IPS-20b (cell line): Measurements from ENCODE around the gene ATP13A2.
A peak's percentile ranks its signal among the peaks of the same experiment; 100 is the strongest.

Experiments
- H3K27ac ChIP-seq: one replicate; pipeline ENCODE4 v1.5.1; 2013; ENCODE audit warnings: low read length
- H3K27me3 ChIP-seq: 2 replicates; pipeline ENCODE4 v1.6.1; 2013; ENCODE audit warnings: mild to moderate bottlenecking, low read length, inconsistent platforms; ENCODE audit not compliant: insufficient read depth
- H3K36me3 ChIP-seq: 2 replicates; pipeline ENCODE4 v1.6.1; 2013; ENCODE audit warnings: low read depth, mild to moderate bottlenecking, inconsistent platforms, low read length, moderate library complexity; ENCODE audit not compliant: insufficient read depth
- H3K4me1 ChIP-seq: 2 replicates; pipeline ENCODE4 v1.6.1; 2013; ENCODE audit warnings: mild to moderate bottlenecking, control low read depth, inconsistent platforms, low read length, moderate library complexity; ENCODE audit not compliant: insufficient read depth
- H3K4me3 ChIP-seq: 2 replicates; pipeline ENCODE4 v1.5.1; 2013; ENCODE audit warnings: mild to moderate bottlenecking, low read length, inconsistent platforms
- H3K9ac ChIP-seq: 2 replicates; pipeline ENCODE4 v1.6.1; 2013; ENCODE audit warnings: low read depth, mild to moderate bottlenecking, inconsistent platforms, low read length, moderate library complexity
- H3K9me3 ChIP-seq: 2 replicates; pipeline ENCODE4 v1.6.1; 2013; ENCODE audit warnings: mild to moderate bottlenecking, low read depth, low read length, inconsistent platforms; ENCODE audit not compliant: insufficient read depth

ATP13A2 gene

GRCh38 chr1:16984717-16985116 lies 27.0 kb downstream of the ATP13A2 start:
- Histone ChIP-seq H3K27ac (no peak overlapping the region), H3K27me3 (no peaks in the 10 kb centered on the region; the same call in 1 of the 2 replicates), H3K9ac (no peak overlapping the region), H3K36me3 (peaks cover 7% of the 10 kb centered on the region; the same call in 1 of the 2 replicates), H3K9me3 (no peaks in the 10 kb centered on the region), H3K4me3 (no peak overlapping the region), H3K4me1 (no peaks in the 10 kb centered on the region)

GRCh38 chr1:16983649-16984048 lies 28.1 kb downstream of the ATP13A2 start:
- Histone ChIP-seq H3K36me3 (peaks cover 7% of the 10 kb centered on the region; the same call in 1 of the 2 replicates), H3K4me1 (peaks cover 6% of the 10 kb centered on the region; the same call in 1 of the 2 replicates), H3K9me3 (no peaks in the 10 kb centered on the region), H3K9ac (no peak overlapping the region), H3K27ac (no peak overlapping the region), H3K4me3 (no peak overlapping the region), H3K27me3 (no peaks in the 10 kb centered on the region; the same call in 1 of the 2 replicates)

GRCh38 chr1:16982902-16983301 lies 28.8 kb downstream of the ATP13A2 start:
- H3K36me3 ChIP-seq, result peaks cover 6% of the 10 kb centered on the region; the same call in 1 of the 2 replicates
- H3K9ac ChIP-seq, result no peak overlapping the region
- peaks cover 11% of the 10 kb centered on the region; the same call in 1 of the 2 replicates for H3K4me1 ChIP-seq
- no peaks in the 10 kb centered on the region for H3K9me3 ChIP-seq
- H3K4me3 ChIP-seq, result no peak overlapping the region
- no peak overlapping the region for H3K27ac ChIP-seq
- H3K27me3 ChIP-seq, result no peaks in the 10 kb centered on the region; the same call in 1 of the 2 replicates

- H3K9me3 ChIP-seq, result no peaks in the 10 kb centered on the region
- peaks cover 18% of the 10 kb centered on the region for H3K36me3 ChIP-seq
- peaks cover 11% of the 10 kb centered on the region; the same call in 1 of the 2 replicates for H3K4me1 ChIP-seq
- no peak overlapping the region for H3K27ac ChIP-seq
- no peak overlapping the region for H3K9ac ChIP-seq
- H3K4me3 ChIP-seq, result no peak overlapping the region
- H3K27me3 ChIP-seq, result no peaks in the 10 kb centered on the region; the same call in 1 of the 2 replicates
Measured at GRCh38 chr1:16981269-16981849, 30.4 kb downstream of the ATP13A2 start.

GRCh38 chr1:16980473-16981268 lies 31.1 kb downstream of the ATP13A2 start, which contains the start of gene MFAP2:
MFAP2 (minus strand) TSS chr1:16980620; CDS start chr1:16978273, 2,347 bp downstream.
- H3K4me3 ChIP-seq, result peak within 1 kb of the TSS; percentile 96
- H3K27ac ChIP-seq, result peak within 1 kb of the TSS; percentile 2
- H3K27me3 ChIP-seq, result no peaks in the 10 kb centered on the region; the same call in 1 of the 2 replicates
- no peaks in the 10 kb centered on the region for H3K9me3 ChIP-seq
- H3K9ac ChIP-seq, result peak within 1 kb of the TSS; percentile 86
- H3K4me1 ChIP-seq, result peaks cover 11% of the 10 kb centered on the region; the same call in 1 of the 2 replicates
- peaks cover 25% of the 10 kb centered on the region for H3K36me3 ChIP-seq

GRCh38 chr1:16979475-16980327 lies 32.0 kb downstream of the ATP13A2 start:
- H3K4me1 ChIP-seq, result peaks cover 11% of the 10 kb centered on the region; the same call in 1 of the 2 replicates
- peak overlapping the region; percentile 96 for H3K4me3 ChIP-seq
- H3K27ac ChIP-seq, result peak overlapping the region; percentile 2
- H3K27me3 ChIP-seq, result no peaks in the 10 kb centered on the region; the same call in 1 of the 2 replicates
- H3K36me3 ChIP-seq, result peaks cover 33% of the 10 kb centered on the region
- peak overlapping the region; percentile 86 for H3K9ac ChIP-seq
- no peaks in the 10 kb centered on the region for H3K9me3 ChIP-seq

- H3K4me1 ChIP-seq, result peaks cover 11% of the 10 kb centered on the region; the same call in 1 of the 2 replicates
- H3K9me3 ChIP-seq, result no peaks in the 10 kb centered on the region
- H3K27me3 ChIP-seq, result no peaks in the 10 kb centered on the region; the same call in 1 of the 2 replicates
- peak overlapping the region; percentile 96 for H3K4me3 ChIP-seq
- H3K27ac ChIP-seq, result no peak overlapping the region
- H3K9ac ChIP-seq, result peak overlapping the region; percentile 86
- H3K36me3 ChIP-seq, result peaks cover 33% of the 10 kb centered on the region
Measured at GRCh38 chr1:16978567-16979474, 32.9 kb downstream of the ATP13A2 start.

- Histone ChIP-seq H3K4me1 (peaks cover 11% of the 10 kb centered on the region; the same call in 1 of the 2 replicates), H3K4me3 (no peak overlapping the region), H3K36me3 (peaks cover 37% of the 10 kb centered on the region), H3K9ac (peak overlapping the region; percentile 86; the same call in 1 of the 2 replicates), H3K9me3 (no peaks in the 10 kb centered on the region), H3K27ac (no peak overlapping the region), H3K27me3 (no peaks in the 10 kb centered on the region; the same call in 1 of the 2 replicates)
Measured at GRCh38 chr1:16978139-16978538, 33.6 kb downstream of the ATP13A2 start.

- peaks cover 40% of the 10 kb centered on the region for H3K36me3 ChIP-seq
- no peak overlapping the region for H3K4me3 ChIP-seq
- H3K27me3 ChIP-seq, result no peaks in the 10 kb centered on the region; the same call in 1 of the 2 replicates
- H3K4me1 ChIP-seq, result peaks cover 11% of the 10 kb centered on the region; the same call in 1 of the 2 replicates
- no peak overlapping the region for H3K9ac ChIP-seq
- H3K9me3 ChIP-seq, result no peaks in the 10 kb centered on the region
- H3K27ac ChIP-seq, result no peak overlapping the region
Measured at GRCh38 chr1:16977377-16977776, 34.4 kb downstream of the ATP13A2 start.

GRCh38 chr1:16976966-16977365 lies 34.8 kb downstream of the ATP13A2 start:
- H3K9ac ChIP-seq, result no peak overlapping the region
- no peaks in the 10 kb centered on the region; the same call in 1 of the 2 replicates for H3K27me3 ChIP-seq
- no peak overlapping the region for H3K27ac ChIP-seq

More at GRCh38 chr1:16976966-16977365, 34.8 kb downstream of the ATP13A2 start:
- Histone ChIP-seq H3K36me3 (peaks cover 40% of the 10 kb centered on the region), H3K4me3 (no peak overlapping the region), H3K9me3 (no peaks in the 10 kb centered on the region), H3K4me1 (peaks cover 12% of the 10 kb centered on the region; the same call in 1 of the 2 replicates)
